GM19455 (cell line): ENCODE measurements around the gene TCP10L.
"Not testable (repeated sequence)": the region's sequence is repeated elsewhere in the genome, so short reads cannot be mapped to it uniquely, and the experiment has no call there.

Experiments used
- ATAC-seq: cut with Tn5 transposase; IDR thresholded peaks from one replicate; pipeline ENCODE4 v1.9.1; 2021; ENCODE audit not compliant: unreplicated experiment

TCP10L gene

DNA sequence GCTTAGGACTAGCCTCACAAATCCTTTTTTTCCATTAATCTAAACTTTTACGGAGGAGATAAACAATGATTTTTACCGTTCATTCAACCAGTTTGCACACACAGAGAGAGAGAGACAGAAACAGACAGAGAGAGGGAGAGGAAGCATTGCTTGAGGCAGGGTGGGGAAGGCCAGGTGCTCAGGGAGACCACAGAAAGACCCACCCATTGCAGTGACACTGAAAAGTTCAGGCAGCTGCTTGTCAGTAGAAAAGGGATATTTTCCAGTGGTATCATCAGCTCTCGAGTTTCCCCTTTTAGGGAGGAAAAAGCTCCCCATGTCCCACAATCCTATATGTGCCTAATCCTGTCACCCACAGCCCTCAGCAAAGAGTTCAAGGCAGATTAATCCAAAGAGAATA lies 27.2 kb downstream of the TCP10L start:
- ATAC-seq = no peak

DNA sequence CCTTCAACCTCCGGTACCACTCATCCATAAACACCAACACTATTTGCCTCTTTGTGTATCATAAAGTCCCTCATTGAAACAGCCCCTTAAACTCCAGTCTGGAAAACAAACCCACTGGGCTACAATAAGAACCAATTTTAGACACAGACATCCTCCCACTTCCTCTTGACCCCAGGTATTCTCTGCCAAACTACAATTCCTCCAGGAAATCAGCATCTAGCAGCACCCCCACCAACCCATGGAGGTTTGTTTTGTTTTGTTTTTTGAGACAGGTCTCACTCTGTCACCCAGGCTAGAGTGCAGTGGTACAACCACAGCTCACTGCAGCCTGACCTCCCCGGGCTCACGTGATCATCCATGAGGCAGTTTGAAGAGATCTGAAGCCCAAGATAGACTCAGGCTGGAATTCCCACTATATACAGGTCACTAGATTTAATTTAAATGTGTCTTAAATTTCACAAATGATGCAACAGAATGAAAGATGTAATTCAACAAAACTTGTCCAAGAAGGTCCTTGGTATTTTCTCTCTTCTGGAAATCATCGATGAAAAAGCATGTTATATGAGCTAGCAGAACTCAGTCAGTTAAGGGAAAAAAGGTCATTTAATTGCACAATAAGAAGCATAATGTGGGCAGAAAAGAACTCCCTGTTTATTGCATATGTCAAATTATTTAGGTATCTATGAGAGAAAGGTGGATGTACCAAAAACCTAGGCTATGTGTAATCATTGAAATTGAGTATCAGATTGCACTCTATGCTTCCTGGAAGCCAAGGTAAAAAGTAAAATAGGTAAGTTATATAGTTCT lies 30.3 kb downstream of the TCP10L start:
- ATAC-seq = no peak

DNA sequence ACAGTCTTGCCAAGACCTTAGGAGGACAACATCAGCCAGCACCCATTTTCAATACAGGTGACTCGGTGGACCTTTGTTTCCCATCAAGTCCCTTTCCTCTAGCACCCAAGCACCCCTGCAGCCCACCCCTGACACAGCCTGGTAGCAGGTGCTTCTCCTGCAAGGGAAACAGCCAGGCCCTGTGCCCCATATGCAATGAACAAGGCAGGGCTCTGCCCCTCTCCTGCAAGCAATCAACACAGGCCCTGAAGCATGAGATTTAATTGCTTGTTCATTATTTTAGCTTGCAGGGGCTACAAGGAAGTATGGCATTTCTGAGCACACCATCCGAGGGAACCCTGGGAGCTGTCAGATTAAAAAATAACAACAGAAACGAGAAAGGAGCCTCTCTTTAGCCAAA lies 35.4 kb downstream of the TCP10L start:
- no peak for ATAC-seq

DNA sequence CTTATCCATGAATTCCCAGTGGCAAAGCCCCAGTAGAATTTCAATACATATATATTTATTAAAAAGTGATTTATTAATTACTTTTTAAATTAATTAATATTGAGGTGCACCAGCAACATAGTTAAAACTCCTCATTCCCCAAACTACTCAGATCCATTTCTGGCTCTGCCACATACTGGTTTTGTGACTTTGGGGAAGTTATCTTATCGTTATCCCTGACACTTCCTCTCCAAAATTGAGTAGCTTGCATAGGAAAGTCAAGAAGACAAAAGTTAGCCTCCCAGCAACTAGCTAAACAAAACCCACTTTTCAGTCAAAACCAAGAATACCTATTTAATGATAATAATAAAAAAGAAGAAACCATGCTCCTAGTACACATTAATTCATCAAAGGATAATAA lies 35.9 kb downstream of the TCP10L start:
- ATAC-seq = no peak

DNA sequence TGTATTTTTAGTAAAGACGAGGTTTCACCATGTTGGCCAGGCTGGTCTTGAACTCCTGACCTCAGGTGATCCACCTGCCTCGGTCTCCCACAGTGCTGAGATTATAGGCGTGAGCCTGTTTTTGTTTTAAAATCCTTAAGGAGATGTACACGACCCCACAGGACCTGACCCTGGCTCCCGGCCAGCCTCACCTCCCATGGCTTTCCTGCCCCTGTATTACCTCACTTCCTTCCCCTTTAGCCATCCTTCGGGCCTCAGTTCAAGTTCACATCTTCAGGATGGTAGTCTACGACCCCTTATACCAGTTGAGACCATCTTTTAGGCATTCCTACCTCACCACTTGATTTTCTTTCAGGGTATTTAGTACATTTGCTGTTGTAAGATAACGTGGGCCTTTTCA lies 36.3 kb downstream of the TCP10L start:
- ATAC-seq = no peak

DNA sequence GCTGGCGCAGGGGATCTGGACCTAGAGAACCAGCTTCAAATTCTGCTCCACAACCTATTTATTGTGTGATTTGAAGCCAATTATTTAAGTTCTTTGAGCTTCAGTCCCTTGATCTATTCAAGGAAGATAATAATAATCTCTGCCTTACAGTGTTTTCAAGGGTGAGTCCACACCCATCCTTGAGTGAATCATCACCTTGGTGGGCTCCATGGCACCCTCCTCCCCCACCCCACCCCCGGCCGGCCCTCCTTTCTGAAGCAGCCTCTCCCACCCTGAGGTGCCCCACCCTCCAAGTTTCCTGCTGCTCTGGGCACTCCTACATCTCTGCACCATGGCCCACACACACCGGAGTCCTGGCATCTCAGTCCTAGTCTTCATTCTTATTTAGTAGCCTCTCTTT lies 38.3 kb downstream of the TCP10L start:
- no peak for ATAC-seq

DNA sequence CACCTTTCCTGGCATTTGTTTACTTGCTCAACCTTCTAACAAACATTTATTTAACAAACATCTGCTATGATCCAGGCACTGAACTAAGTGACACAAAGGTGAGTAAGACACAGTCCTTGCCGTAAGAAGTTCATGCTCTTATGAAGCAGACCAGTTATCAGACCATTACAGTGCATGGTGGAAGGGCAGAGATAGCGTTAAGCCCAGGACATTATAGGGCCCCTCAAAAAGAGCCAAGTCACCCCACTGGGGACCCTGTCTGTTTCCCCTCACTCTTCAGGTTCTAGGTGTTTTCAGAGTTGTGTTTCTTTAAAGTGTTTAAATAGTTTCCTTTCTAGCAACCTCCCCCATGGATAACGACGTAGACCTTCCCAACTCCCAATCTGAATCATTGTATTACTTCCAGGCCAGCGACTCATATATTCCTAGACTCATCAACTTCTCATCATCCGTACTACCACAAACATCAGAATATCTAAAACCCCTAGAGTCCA lies 39.3 kb downstream of the TCP10L start:
- ATAC-seq = no peak

DNA sequence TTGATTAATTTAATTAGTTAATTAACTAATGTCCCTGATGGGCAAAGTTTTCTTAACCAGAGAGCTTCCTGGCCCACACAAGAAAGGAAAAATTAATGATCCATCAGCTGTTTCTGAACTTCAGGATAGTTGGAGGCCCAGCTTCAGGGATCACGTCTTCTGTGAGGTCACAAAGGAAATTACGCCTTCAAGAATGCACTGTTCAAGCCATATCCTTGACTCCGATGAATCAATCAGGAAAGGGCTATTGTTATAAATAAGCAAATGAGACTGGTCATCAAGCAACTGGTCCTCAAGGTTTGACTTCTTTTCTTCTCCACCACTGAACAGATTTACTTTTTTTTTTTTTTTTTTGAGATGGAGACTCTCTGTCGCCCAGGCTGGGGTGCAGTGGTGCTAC lies 40.6 kb downstream of the TCP10L start:
- no peak for ATAC-seq

DNA sequence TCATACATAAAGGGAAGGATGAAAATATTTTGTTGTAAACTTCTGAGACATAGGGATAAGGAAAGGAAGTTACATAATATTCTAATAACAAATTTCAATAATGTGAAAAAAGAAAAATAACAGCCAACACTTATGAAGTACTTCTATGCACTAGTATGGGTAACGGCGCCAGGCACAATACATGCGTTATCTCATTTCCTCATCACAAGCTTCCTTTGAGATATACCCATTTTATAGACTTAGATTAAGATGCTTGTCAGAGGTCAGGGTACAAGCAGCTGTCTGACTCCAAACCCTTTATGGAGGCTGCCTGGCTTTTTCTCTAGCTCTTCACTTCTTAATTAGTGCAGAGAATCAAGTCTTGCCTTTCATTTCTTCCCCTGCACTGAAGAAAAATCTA lies 41.3 kb downstream of the TCP10L start:
- ATAC-seq = no peak

DNA sequence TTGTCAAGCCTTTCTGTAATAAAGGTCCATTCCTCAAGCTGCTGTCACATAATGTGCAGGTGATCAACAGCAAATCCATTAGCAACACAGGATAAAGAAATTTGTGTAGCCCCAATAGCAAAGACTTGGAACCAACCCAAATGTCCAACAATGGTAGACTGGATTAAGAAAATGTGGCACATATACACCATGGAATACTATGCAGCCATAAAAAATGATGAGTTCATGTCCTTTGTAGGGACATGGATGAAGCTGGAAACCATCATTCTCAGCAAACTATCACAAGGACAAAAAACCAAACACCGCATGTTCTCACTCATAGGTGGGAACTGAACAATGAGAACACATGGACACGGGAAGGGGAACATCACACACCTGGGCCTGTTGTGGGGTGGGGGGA lies 42.3 kb downstream of the TCP10L start:
- ATAC-seq = not testable (repeated sequence)

DNA sequence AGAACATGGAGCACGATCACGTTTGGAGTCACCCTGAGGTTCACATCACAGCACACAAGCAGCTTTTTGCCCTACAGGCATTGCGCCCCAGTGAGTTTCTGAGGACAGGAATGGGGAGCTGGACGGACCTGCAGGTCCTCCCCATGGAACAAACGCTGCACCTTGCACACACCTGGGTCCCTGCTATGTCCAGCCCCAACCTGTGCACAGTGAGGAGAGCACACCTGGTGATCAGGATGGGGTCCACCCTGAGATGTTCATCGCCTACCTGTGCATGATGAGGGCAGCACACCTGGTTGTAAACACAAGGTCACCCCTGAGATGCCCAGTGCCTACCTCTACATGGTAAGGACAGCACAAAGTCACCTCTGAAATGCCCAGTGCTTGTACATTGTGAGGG lies 45.9 kb downstream of the TCP10L start:
- ATAC-seq = no peak

DNA sequence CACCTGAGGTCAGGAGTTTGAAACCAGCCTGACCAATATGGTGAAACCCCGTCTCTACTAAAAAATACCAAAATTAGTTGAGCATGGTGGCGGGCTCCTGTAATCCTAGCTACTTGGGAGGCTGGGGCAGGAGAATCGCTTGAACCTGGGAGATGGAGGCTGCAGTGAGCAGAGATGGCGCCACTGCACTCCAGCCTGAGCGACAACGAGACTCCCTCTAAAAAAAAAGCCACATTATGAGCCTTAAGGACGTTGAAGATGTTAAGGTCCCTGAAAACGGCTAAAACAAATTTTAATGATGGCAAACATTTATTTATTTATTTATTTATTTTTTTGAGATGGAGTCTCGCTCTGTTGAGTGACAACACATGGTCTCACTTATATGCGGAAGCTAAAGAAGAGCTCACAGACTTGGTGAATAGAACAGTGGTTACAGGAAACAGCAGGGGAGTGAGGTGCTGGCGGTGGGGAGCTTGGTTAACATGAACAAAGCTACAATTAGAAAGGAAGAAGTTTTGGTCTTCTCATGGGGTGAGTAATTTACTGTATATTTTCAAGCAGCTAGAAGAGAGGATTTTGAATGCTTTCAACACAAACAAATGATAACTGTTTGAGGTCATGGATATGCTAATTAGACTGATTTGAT lies 47.1 kb downstream of the TCP10L start:
- no peak for ATAC-seq

DNA sequence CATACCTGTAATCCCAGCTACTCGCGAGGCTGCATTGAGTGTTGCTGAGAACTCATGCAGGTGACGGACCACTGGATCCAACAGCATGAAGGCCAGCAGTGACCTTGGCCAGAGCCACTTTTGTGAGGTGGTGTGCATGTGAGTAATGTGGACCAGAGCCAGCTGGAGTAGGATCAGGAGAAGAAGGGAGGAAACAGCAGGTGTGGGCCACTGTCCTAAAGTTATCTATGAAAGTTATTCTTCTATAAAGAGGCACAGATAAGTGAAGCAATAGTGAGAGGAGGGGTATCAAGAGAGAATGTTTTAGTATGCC lies 47.8 kb downstream of the TCP10L start:
- no peak for ATAC-seq

DNA sequence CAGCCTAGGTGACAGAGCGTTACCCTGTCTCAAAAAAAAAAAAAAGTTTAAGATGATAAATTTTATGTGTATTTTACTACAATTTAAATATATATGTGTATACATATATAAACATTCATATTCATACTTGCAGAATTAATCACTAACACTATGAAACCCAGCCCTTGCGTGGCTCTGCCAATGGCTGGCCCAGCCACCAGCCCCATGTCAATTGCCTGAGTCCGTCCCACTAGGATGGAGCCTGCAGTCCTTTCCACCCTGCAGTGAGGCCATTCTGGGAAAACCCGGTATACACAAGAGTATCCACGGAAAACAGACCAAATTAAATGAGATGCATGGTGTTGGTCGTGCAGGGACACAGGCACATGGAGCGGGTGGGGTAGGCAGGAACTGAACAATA lies 49.7 kb downstream of the TCP10L start:
- no peak for ATAC-seq

DNA sequence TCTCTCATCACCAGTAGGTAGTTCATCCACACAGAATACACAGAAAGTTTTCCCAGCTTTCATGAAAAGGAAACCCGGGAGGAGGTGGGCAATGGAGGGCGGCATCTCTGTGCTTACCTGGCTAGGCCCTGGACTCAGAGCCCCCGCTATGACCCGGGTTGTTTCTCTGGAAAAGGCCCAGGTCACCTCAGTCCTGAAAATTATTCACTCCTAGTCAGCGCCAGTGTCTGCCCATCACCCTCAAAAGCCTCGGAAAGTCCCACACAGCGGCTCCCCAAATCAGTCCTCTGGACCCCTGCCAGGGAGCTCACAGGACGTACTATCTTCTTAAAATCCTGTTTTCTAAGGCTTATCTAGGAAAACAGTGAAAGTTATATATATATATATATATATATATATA lies 51.2 kb downstream of the TCP10L start:
- no peak for ATAC-seq

DNA sequence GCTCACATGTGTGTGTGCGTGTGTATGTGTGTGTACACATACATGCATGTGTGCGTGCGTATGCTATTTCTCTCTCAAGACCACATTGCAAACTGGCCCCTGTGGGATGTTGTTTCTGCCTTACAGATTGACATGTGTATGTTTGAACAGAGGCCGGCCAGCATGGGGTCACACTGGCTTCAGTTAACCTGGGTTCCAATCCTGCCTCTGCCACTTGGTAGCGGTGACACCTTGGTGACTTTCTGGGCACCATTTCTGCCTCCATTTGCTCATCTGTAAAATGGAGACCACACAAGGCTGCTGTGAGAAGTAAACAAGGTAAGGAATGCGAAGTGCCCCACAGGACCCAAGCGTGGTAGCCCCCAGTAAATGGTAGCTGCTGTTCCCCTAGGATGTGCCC lies 51.7 kb downstream of the TCP10L start:
- ATAC-seq = no peak

DNA sequence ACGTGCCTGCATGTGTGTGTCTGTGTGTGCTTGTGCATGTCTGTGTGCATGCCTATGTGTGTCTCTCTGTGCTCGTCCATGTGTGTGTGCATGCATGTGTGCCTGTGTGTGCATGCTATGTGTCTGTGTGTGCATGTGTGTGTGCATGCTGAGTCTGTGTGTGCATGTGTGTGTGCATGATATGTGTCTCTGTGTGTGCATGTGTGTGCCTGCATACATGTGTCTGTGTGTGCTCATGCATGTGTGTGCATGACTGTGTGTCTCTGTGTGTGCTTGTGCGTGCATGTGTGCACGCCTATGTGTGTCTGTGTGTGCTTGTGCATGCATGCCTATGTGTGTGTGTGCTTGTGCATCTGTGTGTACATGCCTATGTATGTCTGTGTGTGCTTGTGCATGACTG lies 52.3 kb downstream of the TCP10L start:
- no peak for ATAC-seq

DNA sequence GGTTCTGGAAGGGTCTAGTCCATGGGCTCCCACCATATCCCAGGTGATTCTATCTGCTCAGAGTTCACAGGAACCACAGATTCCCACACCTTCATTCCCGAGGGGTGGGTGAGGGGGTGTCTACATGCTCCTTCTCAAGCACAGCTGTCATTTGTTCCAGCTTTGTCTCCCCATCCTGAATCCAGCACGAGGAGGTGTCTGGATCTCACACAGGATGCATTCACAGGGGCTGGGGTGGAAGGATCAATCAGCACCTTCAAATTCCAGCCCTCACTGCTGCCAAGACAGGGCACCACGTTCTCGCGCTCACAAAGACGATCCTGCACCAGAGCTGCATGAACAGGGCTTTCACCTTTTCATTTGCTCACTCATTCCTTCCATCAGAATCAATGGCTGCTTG lies 52.7 kb downstream of the TCP10L start:
- ATAC-seq = no peak

DNA sequence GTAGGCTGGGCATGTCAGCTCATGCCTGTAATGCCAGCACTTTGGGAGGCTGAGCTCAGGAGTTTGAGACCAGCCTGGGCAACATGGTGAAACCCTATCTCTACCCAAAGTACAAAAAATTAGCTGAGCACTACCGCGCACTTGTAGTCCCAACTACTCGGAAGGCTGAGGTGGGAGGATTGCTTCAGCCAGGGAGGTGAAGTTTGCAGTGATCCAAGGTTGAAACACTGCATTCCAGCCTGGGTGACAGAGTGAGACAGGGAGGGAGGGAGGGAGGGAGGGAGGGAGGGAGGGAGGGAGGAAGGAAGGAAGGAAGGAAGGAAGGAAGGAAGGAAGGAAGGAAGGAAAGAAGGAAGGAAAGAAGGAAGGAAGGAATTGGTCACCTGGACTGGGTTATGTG lies 53.8 kb downstream of the TCP10L start:
- ATAC-seq = not testable (repeated sequence)

DNA sequence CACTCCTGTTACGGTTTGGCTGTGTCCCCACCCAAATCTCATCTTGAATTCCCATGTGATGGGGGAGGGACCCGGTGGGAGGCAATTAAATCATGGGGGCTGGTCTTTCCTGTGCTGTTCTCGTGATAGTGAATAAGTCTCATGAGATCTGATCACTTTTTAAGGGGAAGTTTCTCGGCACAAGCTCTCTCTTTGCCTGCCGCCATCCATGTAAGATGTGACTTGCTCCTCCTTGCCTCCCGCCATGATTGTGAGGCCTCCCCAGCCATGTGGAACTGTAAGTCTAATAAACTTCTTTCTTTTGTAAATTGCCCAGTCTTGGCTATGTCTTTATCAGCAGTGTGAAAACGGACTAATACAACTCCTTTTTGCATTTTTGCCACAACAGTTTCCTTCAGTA lies 54.5 kb downstream of the TCP10L start:
- not testable (repeated sequence) for ATAC-seq

DNA sequence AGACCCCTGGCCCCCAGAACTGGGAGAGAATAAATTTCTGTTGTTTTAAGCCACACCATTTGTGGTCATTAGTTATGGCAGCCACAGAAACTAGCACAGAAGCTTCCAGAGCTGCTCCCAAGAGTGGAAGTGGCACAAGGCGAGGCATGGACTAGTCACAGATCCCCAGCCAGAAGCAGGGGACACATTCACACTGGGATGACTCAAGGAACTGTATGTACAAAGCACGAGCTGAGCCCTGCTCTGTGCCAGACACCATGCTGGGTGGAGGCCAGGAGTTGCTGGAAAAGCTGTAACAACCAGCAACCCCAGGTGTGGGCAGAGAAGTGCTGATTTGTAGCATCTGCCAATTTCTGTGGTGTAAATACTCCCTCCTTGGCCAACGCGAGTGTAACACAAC lies 55.6 kb downstream of the TCP10L start:
- ATAC-seq = no peak

DNA sequence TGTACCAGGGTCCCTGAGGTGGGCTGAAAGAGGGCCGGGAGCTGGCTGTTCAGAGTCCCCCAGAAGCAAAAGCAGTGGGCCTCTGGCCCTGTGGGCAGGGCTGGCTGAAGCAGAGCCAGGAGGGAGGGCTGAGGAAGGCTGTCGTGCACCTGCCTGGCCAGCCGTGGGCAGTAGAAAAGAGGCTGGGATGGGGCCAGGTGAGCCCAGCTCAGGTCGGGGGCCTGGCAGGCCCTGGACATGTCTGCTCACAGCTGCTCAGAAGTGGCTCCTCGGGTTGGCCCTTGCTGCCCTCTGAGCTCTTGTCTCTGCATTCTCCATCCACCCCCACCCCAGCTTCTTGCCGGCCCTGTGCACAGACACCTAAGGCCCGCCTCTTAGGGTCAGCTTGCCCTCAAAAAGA lies 60.0 kb downstream of the TCP10L start:
- no peak for ATAC-seq
